A673 (cell line): ENCODE data around the gene GRB14. TPM values are rescaled to one million over a fixed set of nuclear protein-coding genes. Genes with fewer than 3 reads are reported as not detected.

Source experiments
- BruUV-seq: library from RNA; stranded (reverse); fragments of 400-500 nt; replicated peaks from 2 replicates; lab custom pipeline; 2021; lab: Mats Ljungman, UMichigan
- CTCF ChIA-PET: fragments of 300-600 bp; sonication (Branson Sonifier 250); formaldehyde crosslinking; loops from one replicate; lab custom pipeline; 2022; ENCODE audit warnings: antibody characterized with exemption; lab: Charles Lee
- POLR2A ChIA-PET: fragments of 300-600 bp; sonication (Branson Sonifier 250); formaldehyde crosslinking; loops from one replicate; lab custom pipeline; 2022; ENCODE audit warnings: antibody characterized with exemption; ENCODE audit not compliant: low non-redundant PET; lab: Charles Lee
- DNase-seq: peaks from one replicate; pipeline ENCODE4 v3.0.0-alpha.2; 2015; ENCODE audit warnings: low spot score
- H3K27ac ChIP-seq: fragments of 200-600 bp; sonication (generic); 2 replicates; pipeline ENCODE4 v1.5.1; 2016; ENCODE audit warnings: mixed run types, low read depth, mild to moderate bottlenecking, mixed read lengths, antibody characterized with exemption, low read length; ENCODE audit not compliant: poor library complexity, severe bottlenecking
- H3K27me3 ChIP-seq: fragments of 200-600 bp; sonication (generic); replicated peaks from 2 replicates; pipeline ENCODE4 v1.6.1; 2017; ENCODE audit warnings: mixed run types, low read depth, mild to moderate bottlenecking, mixed read lengths, antibody characterized with exemption, low read length; ENCODE audit not compliant: insufficient read depth, poor library complexity
- H3K36me3 ChIP-seq: fragments of 200-600 bp; sonication (generic); 2 replicates; pipeline ENCODE4 v1.6.1; 2016; ENCODE audit warnings: mixed run types, mild to moderate bottlenecking, mixed read lengths, antibody characterized with exemption, low read length; ENCODE audit not compliant: insufficient read depth, poor library complexity, severe bottlenecking
- H3K4me1 ChIP-seq: fragments of 200-600 bp; sonication (generic); 2 replicates; pipeline ENCODE4 v1.6.1; 2017; ENCODE audit warnings: mixed run types, mild to moderate bottlenecking, mixed read lengths, antibody characterized with exemption, low read length; ENCODE audit not compliant: insufficient read depth, poor library complexity, severe bottlenecking
- H3K4me3 ChIP-seq: fragments of 200-600 bp; sonication (generic); 2 replicates; pipeline ENCODE4 v1.5.1; 2016; ENCODE audit warnings: low read depth, mixed run types, mild to moderate bottlenecking, mixed read lengths, low read length; ENCODE audit not compliant: poor library complexity, severe bottlenecking
- H3K9me3 ChIP-seq: fragments of 200-600 bp; sonication (generic); 2 replicates; pipeline ENCODE4 v1.6.1; 2016; ENCODE audit warnings: mixed run types, low read depth, mild to moderate bottlenecking, mixed read lengths, antibody characterized with exemption, low read length; ENCODE audit not compliant: poor library complexity, severe bottlenecking
- CTCF ChIP-seq: fragments of 300-800, 200-600 bp; sonication (generic); conservative IDR thresholded peaks from 2 replicates; pipeline ENCODE4 v1.5.1; 2017; ENCODE audit warnings: low read depth, mild to moderate bottlenecking, antibody characterized with exemption, low read length, moderate library complexity, mixed read lengths
- EZH2 ChIP-seq: fragments of 200-600 bp; sonication (generic); IDR thresholded peaks from 2 replicates; pipeline ENCODE4 v1.6.1; 2017; ENCODE audit warnings: borderline replicate concordance, low read depth, mild to moderate bottlenecking, mixed read lengths, antibody characterized with exemption, low read length; ENCODE audit not compliant: poor library complexity, severe bottlenecking
- intact Hi-C: fragments of 100-400 bp; cut with micrococcal nuclease; formaldehyde crosslinking; loops from one replicate; pipeline ENCODE4 v1.10.0; 2022; ENCODE audit not compliant: unreplicated experiment
- total RNA-seq: library from RNA; stranded (reverse); gene quantifications from 2 replicates; pipeline ENCODE4 v1.2.3, GENCODE V29; 2021

The GRB14 gene
- total RNA-seq, 1 experiment from 2014 or later, result 0.73 TPM

GRCh38 chr2:164514491-164514890 lies 106.8 kb downstream of the GRB14 start:
- peaks cover 7% of the 10 kb centered on the region for H3K27me3 ChIP-seq
- H3K36me3 ChIP-seq, result no peaks in the 10 kb centered on the region
- peak; percentile 68 for DNase-seq
- H3K27ac ChIP-seq, result no peak overlapping the region
- no peaks in the 10 kb centered on the region for H3K4me1 ChIP-seq
- no peak overlapping the region for H3K4me3 ChIP-seq
- CTCF ChIA-PET, result no interaction called here
- BruUV-seq, result no TSS peak
- TF ChIP-seq EZH2 (no peak), CTCF (no peak)
- POLR2A ChIA-PET, result no interaction called here
- intact Hi-C loops, result no loop called here
- H3K9me3 ChIP-seq, result no peaks in the 10 kb centered on the region

GRCh38 chr2:164512871-164513270 lies 108.4 kb downstream of the GRB14 start:
- Histone ChIP-seq H3K36me3 (no peaks in the 10 kb centered on the region), H3K9me3 (no peaks in the 10 kb centered on the region), H3K4me1 (no peaks in the 10 kb centered on the region), H3K27me3 (peaks cover 10% of the 10 kb centered on the region), H3K4me3 (no peak overlapping the region), H3K27ac (no peak overlapping the region)
- intact Hi-C loops, result no loop called here
- no peak for DNase-seq
- CTCF ChIA-PET, result no interaction called here
- TF ChIP-seq CTCF (no peak), EZH2 (no peak)
- POLR2A ChIA-PET, result no interaction called here
- no TSS peak for BruUV-seq

- DNase-seq, result no peak
- Histone ChIP-seq H3K9me3 (no peaks in the 10 kb centered on the region), H3K4me1 (no peaks in the 10 kb centered on the region), H3K36me3 (no peaks in the 10 kb centered on the region), H3K27ac (no peak overlapping the region), H3K4me3 (no peak overlapping the region), H3K27me3 (peaks cover 10% of the 10 kb centered on the region)
- BruUV-seq, result no TSS peak
- intact Hi-C loops, result no loop called here
- POLR2A ChIA-PET, result no interaction called here
- TF ChIP-seq EZH2 (no peak), CTCF (no peak)
- CTCF ChIA-PET, result no interaction called here
Measured at GRCh38 chr2:164511738-164512137, 109.5 kb downstream of the GRB14 start.
